ENCODE results near the gene ARGFX.

The ARGFX gene

GRCh38 chr3:121567649-121568048 is at the start of gene ARGFX:
Gene ARGFX (plus strand): TSS chr3:121567949. CDS start chr3:121570714, 2,765 bp downstream.
- ChIA-PET CTCF (no interaction called here), POLR2A (no interaction called here)
- DNase-seq (ENCODE audit: extremely low spot score) = no peak
- no peak for TF ChIP-seq CTCF (IDR thresholded peaks at IDR 0.05; ENCODE audit: control extremely low read depth, extremely low read depth, low read depth, missing control alignments)

- ChIA-PET CTCF (no interaction called here), POLR2A (no interaction called here)
- no peak for DNase-seq (ENCODE audit: extremely low spot score)
- TF ChIP-seq CTCF (IDR thresholded peaks at IDR 0.05; ENCODE audit: control extremely low read depth, extremely low read depth, low read depth, missing control alignments) = no peak
These were observed 49.6 kb upstream of the ARGFX start for GRCh38 chr3:121517953-121518655.

- TF ChIP-seq CTCF (IDR thresholded peaks at IDR 0.05; ENCODE audit: control extremely low read depth, extremely low read depth, low read depth, missing control alignments) = no peak
- DNase-seq (ENCODE audit: extremely low spot score) = no peak
- ChIA-PET CTCF (no interaction called here), POLR2A (no interaction called here)
These were observed 47.2 kb upstream of the ARGFX start for GRCh38 chr3:121520510-121520909.

GRCh38 chr3:121529308-121529707 is 38.4 kb upstream of the ARGFX start:
- TF ChIP-seq CTCF (IDR thresholded peaks at IDR 0.05; ENCODE audit: control extremely low read depth, extremely low read depth, low read depth, missing control alignments) = peak; percentile 35
- ChIA-PET POLR2A (no interaction called here), CTCF (interaction anchor here (0.9 to 2.3 kb wide), 7 partner anchors 11 to 201 kb away, joined by 3 to 11 read pairs (median 3); partner anchors contain the start of gene POLQ)
- DNase-seq (ENCODE audit: extremely low spot score) = peak; percentile 23

- peak; percentile 25 for DNase-seq (ENCODE audit: extremely low spot score)
- CTCF ChIA-PET = interaction anchor here (1.7 to 2.3 kb wide), 2 partner anchors 13 to 15 kb away, joined by 3 to 11 read pairs; partner anchors contain the start of gene POLQ
- TF ChIP-seq CTCF (IDR thresholded peaks at IDR 0.05; ENCODE audit: control extremely low read depth, extremely low read depth, low read depth, missing control alignments) = no peak
- POLR2A ChIA-PET = no interaction called here
These were observed 36.5 kb upstream of the ARGFX start for GRCh38 chr3:121531269-121531668.

GRCh38 chr3:121542924-121543323 is 24.8 kb upstream of the ARGFX start:
- POLR2A ChIA-PET = no interaction called here
- DNase-seq (ENCODE audit: extremely low spot score) = no peak
- TF ChIP-seq CTCF (IDR thresholded peaks at IDR 0.05; ENCODE audit: control extremely low read depth, extremely low read depth, low read depth, missing control alignments) = no peak
- CTCF ChIA-PET = no interaction called here
